Neural cell (in vitro differentiated cells): ENCODE measurements around the gene CHTF18.

Source experiments
- EZH2 ChIP-seq: fragments of 200-600, 300-800 bp; shearing (Covaris generic), sonication (generic); IDR thresholded peaks from 2 replicates; pipeline ENCODE4 v1.6.1; 2014; ENCODE audit warnings: antibody characterized with exemption, low read length, borderline replicate concordance, mild to moderate bottlenecking; ENCODE audit not compliant: insufficient read depth, poor library complexity, severe bottlenecking
- POLR2AphosphoS5 ChIP-seq: IDR thresholded peaks from 2 replicates; pipeline ENCODE4 v1.6.1; 2012
- TF ChIP-seq, protein P1 (sequence below): IDR thresholded peaks from 2 replicates; pipeline ENCODE4 v1.6.1; 2012; ENCODE audit warnings: borderline replicate concordance
- TF ChIP-seq, protein P2 (sequence below): fragments of 450-650 bp; IDR thresholded peaks from 2 replicates; pipeline ENCODE4 v1.5.1; 2014; ENCODE audit warnings: antibody characterized with exemption, mild to moderate bottlenecking, moderate library complexity; ENCODE audit not compliant: poor library complexity, severe bottlenecking

DNA sequence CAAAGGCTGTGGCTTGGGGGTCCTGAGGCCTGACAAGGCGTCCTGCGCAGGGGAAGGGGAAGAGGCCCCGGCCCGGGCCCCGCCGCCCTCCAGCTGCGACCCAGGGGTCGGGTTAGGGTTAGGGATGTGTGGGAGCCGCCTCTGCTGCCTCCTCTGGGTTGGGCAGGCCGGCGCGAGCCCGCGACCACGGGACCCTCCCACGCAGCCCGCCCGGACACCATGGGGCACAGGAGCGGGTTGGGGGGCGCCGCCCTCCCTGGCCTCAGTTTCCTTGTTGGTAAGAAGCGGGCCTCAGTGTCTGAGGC is 48.0 kb upstream of the CHTF18 start:
- TF ChIP-seq, protein P1, sequence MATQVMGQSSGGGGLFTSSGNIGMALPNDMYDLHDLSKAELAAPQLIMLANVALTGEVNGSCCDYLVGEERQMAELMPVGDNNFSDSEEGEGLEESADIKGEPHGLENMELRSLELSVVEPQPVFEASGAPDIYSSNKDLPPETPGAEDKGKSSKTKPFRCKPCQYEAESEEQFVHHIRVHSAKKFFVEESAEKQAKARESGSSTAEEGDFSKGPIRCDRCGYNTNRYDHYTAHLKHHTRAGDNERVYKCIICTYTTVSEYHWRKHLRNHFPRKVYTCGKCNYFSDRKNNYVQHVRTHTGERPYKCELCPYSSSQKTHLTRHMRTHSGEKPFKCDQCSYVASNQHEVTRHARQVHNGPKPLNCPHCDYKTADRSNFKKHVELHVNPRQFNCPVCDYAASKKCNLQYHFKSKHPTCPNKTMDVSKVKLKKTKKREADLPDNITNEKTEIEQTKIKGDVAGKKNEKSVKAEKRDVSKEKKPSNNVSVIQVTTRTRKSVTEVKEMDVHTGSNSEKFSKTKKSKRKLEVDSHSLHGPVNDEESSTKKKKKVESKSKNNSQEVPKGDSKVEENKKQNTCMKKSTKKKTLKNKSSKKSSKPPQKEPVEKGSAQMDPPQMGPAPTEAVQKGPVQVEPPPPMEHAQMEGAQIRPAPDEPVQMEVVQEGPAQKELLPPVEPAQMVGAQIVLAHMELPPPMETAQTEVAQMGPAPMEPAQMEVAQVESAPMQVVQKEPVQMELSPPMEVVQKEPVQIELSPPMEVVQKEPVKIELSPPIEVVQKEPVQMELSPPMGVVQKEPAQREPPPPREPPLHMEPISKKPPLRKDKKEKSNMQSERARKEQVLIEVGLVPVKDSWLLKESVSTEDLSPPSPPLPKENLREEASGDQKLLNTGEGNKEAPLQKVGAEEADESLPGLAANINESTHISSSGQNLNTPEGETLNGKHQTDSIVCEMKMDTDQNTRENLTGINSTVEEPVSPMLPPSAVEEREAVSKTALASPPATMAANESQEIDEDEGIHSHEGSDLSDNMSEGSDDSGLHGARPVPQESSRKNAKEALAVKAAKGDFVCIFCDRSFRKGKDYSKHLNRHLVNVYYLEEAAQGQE = no peak
- TF ChIP-seq, protein P2, sequence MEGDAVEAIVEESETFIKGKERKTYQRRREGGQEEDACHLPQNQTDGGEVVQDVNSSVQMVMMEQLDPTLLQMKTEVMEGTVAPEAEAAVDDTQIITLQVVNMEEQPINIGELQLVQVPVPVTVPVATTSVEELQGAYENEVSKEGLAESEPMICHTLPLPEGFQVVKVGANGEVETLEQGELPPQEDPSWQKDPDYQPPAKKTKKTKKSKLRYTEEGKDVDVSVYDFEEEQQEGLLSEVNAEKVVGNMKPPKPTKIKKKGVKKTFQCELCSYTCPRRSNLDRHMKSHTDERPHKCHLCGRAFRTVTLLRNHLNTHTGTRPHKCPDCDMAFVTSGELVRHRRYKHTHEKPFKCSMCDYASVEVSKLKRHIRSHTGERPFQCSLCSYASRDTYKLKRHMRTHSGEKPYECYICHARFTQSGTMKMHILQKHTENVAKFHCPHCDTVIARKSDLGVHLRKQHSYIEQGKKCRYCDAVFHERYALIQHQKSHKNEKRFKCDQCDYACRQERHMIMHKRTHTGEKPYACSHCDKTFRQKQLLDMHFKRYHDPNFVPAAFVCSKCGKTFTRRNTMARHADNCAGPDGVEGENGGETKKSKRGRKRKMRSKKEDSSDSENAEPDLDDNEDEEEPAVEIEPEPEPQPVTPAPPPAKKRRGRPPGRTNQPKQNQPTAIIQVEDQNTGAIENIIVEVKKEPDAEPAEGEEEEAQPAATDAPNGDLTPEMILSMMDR = no peak
- no peak for TF ChIP-seq POLR2AphosphoS5
- no peak for TF ChIP-seq EZH2
